Inflammatory macrophage treated with lipopolysaccharide for 1 hour (primary cell): ENCODE results near the gene ATP1B1.
"Not testable (repeated sequence)": the region's sequence is repeated elsewhere in the genome, so short reads cannot be mapped to it uniquely, and the experiment has no call there.

Source experiments
- DNase-seq, 2 donors: peaks; one replicate each; pipeline ENCODE4 v3.0.0-alpha.2; 2020 to 2022

Gene ATP1B1

DNA sequence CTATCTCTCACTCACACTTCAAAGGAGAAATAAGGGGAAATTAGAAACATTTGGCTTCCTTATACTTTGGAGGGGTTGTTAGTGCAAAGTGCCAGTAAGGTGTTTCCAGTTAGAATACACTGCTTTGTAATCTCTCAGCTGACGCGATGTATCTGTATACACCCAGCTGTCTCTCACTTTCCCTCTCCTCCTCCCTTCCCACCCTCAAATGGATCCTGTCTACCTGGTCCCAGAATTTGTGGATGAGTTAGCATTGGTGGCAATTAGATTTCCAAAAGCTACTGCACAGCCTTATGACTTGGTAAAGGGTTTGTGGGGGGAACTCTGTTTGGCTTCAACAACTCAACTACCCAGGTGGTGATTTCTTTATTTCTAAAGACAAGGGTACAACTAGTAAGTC is 10.5 kb downstream of the ATP1B1 start:
- no peak for DNase-seq

DNA sequence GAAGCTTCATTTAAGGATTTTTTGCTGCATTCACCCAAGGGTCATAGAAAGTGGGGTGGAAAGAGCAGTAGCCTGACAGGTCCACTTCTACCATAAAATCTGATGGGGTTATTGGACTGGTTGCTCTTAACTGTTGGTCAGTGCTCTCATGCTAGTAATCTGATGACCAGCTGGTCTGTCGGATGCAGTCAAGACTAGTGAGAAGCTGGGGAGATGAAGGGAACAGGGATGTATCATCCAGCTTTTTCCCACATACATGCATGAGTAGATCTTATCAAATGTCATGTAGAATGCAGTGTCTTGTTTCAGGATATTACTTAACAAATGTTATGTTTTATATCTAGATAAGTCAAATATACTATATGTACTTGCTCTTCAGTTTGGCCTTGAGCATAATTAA is 11.1 kb downstream of the ATP1B1 start:
- DNase-seq, result no peak

- no peak for DNase-seq
Observed at GRCh38 chr1:169118227-169118626, 11.7 kb downstream of the ATP1B1 start.

DNA sequence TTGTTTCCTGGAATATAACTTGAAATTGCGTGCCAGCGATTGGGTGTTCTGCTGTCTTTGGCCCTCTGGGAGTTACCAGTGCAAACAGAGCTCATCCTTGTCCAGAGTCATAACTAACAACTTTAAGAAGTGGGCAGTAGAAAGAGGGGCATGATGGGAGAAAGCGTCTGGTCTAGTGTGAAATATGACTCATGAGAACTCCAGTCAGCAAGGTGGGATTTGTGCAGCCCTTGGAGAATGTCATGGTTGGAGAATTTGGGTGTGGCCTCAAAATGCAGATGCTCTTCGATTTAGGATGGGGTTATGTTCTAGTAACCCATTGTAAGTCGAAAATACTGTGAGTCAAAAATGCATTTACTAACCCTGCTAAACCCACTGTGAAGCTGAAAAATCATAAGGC is 12.9 kb downstream of the ATP1B1 start:
- no peak for DNase-seq

GRCh38 chr1:169120066-169120465 is 13.6 kb downstream of the ATP1B1 start:
- DNase-seq, result no peak

GRCh38 chr1:169121146-169121923 is 14.8 kb downstream of the ATP1B1 start:
- no peak for DNase-seq

DNA sequence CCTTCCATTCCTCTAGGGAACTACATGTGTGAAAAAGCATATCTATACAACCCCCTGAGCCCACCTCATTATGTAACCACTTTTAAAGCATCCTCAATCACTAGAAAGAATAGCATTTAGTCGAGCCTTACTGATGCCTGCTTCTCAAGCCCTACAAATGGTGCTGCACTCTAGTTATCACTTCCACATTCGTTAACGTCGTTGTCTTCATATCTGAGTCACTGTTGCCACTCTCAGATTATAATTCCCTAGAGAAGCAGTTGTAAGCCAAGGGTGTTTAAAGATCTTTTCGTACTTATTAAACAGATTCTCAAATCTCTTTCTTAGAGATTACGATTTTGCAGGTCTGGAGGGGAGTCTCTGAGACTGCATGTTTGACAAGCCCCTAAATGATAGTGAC is 16.5 kb downstream of the ATP1B1 start:
- no peak for DNase-seq

DNA sequence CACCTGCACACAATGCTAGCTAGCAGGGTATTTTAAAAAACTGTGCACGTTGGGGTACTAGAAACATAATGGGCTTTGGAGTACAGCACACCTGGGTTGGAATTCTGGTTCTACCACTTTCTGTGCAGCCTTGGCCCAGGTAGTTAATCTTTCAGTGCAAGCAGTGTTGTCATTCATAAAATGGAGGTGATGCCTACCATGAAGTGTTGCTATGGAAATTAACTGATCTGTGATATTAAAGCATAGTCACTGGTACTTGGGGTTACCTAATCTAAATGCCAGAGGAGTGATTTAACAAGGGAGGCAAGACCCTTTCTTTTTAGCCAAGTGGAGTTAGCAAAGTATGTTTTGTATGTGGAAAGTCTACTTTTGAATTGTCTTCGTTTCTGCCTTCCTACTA is 18.0 kb downstream of the ATP1B1 start:
- no peak for DNase-seq

DNA sequence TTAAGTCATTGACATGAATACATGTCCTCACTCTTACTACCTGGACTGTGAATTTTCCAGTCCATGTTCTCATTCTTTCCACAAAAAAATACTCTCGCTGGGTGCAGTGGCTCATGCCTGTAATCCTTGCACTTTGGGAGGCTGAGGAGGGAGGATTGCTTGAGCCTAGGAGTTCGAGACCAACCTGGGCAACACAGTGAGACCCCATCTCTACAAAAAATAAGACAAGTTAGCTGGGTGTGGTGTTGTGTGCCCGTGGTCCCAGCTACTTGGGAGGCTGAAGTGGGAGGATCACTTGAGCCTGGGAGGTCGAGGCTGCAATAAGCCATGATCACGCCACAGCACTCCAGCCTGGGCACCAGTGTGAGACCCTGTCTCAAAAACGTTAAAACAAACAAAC is 19.1 kb downstream of the ATP1B1 start:
- not testable (repeated sequence) for DNase-seq

DNA sequence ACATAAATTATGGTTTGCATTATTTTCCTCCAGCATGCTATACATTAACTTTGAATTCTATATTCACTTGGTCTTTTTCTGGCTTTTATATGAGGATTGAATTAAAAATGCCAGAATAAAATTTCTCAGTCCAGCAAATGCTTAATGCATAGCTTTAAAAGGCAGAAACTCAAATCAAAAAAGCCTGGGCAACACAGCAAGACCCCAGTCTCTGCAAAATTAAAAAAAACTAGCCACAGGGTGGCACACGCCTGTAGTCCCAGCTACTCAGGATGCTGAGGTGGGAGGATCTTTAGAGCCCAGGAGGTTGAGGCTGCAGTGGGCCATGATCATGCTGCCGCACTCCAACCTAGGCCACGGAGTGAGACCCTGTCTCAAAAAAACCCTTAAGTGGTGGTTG is 19.8 kb downstream of the ATP1B1 start:
- DNase-seq, result no peak

DNA sequence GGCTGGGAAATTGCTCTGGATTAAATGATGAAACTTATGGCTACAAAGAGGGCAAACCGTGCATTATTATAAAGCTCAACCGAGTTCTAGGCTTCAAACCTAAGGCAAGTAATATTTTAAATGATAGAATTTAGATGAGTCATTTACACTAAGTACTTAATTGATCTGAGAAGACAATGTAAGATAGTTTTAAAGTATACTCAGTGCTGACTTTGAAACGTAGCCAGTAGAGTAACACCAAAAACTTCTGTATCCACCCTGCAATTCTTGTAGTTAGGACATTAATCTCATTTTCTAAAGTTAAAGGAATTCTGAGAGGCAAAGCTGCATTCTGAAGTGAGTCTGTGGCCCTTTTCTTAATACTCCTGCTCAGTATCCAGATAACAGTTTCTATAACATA is 20.8 kb downstream of the ATP1B1 start:
- no peak for DNase-seq

DNA sequence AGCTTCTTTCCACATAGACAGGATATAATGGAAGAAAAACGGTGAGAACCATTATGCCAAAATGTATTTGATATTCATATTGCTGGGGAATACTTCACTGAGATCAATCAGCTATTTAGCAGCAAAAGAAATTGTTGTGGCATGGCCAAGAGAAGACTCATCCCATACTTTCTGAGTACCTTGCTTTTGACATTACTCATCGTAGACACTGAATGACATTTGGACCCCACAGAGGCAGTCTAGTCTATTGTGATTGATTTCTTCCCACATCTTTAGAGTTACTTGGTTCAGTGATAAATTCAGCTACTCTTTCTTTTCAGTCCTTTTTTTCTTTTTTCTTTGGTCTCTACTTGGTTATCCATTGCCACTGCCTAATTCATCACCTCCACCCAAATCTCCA is 22.1 kb downstream of the ATP1B1 start:
- no peak for DNase-seq

DNA sequence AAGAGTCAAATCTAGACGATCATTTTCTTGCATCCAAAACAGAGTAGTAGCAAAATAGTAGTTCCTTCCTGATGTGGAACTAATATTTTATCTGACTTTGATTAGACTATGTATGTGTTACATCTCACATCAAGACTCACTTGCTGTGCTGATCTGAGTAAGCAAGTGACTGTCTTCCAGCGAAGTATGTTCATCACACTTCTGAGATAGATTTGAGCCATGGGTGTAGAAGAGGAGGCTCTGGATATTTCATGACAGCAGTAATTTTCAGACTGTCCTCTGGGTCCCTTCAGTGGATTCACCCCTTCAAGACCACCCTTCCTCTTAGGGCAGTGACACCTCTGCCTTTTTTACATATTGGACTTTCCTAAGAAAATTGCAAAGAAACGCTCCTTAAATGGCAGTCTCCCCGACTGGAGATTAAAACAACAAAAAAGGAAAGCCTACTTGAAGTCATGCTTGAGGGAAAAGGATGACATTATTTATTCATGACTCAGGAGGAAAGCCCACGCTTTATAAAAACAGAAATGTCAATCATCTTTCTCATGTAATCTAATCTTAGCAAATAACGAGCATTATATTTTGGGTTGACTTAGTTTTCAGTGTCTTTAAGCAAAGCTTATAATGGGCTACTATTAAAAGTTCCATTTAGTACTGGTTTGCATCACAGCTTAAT is 22.8 kb downstream of the ATP1B1 start:
- DNase-seq, result no peak

DNA sequence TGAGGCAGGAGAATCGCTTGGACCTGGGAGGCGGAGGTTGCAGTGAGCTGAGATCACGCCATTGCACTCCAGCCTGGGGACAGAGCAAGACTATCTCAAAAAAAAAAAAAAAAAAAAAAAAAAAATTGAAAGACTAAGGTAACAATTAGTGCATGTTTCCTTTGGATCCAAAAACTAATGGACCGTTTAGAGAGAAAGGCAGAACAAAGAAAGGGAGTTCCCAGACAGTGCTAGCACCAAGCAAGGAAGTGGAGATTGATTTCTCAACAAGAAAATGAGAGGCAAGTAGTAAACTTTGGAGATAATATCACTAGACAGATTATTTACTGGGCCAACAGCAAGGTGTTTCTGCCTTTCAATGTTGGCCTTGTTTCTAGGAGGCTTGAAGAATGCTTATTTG is 24.2 kb downstream of the ATP1B1 start:
- no peak for DNase-seq

DNA sequence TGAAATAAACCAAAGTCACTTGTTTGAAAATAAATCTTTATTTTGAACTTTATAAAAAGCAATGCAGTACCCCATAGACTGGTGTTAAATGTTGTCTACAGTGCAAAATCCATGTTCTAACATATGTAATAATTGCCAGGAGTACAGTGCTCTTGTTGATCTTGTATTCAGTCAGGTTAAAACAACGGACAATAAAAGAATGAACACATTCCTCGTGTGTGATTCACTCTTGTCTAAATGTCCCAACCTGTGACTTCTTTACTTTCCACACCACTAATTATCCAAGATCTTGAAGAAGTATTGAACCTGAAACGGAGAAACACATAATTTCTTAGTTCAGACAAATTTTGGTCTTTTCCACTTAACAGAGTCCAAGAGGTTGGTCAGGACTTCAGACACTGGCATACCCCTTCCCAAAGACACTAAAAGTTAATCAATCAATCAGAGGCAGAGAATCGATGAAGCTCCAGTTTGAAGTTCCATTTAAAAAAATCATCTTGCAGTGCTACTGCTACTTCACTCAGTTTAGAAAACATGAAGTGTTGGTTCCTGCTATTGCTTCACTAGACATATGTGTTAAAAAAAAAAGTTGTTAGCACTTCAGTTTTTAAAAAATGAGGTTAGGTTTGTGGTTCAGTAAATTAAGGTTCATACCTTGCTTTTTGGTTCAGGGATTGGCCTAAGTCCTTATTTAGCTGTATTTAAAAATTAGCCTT is 26.2 kb downstream of the ATP1B1 start:
- no peak for DNase-seq

- DNase-seq, result no peak
Observed at GRCh38 chr1:169133228-169133576, 26.7 kb downstream of the ATP1B1 start.

DNA sequence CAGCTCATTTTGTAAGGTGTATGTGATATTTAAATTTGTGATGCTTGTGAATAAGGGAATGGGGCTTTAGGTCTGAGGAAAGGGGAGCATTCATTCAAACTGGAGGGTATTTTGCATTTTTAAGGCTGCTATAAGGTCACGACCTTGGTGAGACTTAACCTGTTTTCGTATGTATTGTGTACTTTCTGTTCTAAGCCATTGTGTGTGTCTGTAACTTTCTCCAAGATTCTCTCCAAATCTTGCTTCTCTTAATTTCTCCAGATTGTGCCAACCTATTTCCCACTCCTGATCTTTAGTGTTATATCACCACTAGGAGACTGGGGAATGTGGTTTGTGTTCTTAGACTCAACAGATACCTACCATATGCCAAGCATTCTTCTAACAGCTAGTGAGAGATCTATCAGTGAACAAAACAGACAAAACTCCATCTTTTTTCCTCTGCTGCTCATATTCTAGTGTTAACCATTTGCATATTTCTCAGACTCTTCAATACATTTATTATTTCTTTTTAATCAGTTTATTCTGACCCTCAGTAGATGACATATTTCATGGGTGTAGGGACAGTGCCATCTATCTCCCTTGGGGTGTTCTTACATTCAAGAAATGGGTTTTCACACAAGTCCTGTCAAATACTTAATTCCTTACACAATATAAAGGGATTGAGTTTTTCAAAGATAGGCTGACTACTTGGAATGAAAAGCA is 27.5 kb downstream of the ATP1B1 start:
- DNase-seq, result no peak

GRCh38 chr1:169137357-169137756 is 30.9 kb downstream of the ATP1B1 start:
- DNase-seq, result no peak

- DNase-seq, result no peak
Observed at GRCh38 chr1:169138866-169139670, 32.6 kb downstream of the ATP1B1 start.

DNA sequence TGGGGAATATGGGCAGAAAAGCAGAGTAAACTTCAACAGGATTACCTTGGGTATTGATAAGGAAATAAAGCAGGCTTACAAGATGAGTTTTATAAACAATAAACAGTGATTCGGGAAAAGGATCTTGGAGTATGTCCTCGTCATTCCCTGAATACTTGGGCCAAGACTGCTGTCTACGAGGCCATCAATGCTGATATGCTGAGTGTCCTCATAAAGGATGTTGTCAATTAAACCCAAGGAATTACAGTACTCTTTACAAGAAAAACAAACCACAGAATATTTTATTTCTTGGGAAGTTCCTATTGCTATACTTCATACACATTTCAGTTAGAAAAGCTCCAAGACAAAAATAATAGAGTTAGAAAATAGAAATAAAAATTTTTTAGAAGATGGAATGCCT is 34.9 kb downstream of the ATP1B1 start:
- DNase-seq, result no peak

DNA sequence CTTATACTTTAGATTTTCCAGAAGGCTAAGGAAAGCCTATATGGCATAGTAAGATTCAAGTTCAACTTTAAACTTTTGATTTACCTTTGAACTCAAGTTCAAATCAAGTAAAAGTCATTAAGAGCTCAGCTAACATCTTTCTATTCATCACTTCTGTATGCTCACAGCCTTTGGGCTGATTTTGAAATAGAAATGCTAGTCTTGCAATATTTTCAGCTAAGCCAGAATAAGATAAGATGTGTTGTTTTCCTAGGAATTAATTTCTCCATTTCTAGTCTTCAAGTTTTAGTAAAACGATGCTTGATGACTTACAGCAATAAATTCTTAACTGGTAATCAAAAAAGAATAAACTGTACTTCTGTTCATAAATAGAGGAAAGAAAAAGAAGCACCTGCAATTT is 35.6 kb downstream of the ATP1B1 start:
- DNase-seq, result no peak

GRCh38 chr1:169143346-169143745 is 36.9 kb downstream of the ATP1B1 start:
- no peak for DNase-seq

GRCh38 chr1:169143984-169144383 is 37.5 kb downstream of the ATP1B1 start:
- DNase-seq, result no peak
